Measurements from ENCODE around the gene OR5AC2. TPM values are rescaled to one million over a fixed set of nuclear protein-coding genes. Genes with fewer than 3 reads are reported as not detected.

OR5AC2 gene
- total RNA-seq, result not detected
- long read RNA-seq, result 0 reads

- intact Hi-C loops (cut with DNase I), result no loop called here
- no peak for DNase-seq (ENCODE audit: low spot score)
Measured at GRCh38 chr3:98086873-98087272, at the start of gene OR5AC2. Gene OR5AC2 (plus strand): TSS chr3:98087173. CDS start chr3:98087173, 0 bp downstream.

GRCh38 chr3:98038286-98038685, 48.7 kb upstream of the OR5AC2 start:
- DNase-seq (ENCODE audit: low spot score), result no peak
- intact Hi-C loops (cut with DNase I), result loop anchor here (2.0 kb wide), 1 partner anchor 293 kb away; no protein-coding TSS in a partner anchor

GRCh38 chr3:98038876-98039275, 48.1 kb upstream of the OR5AC2 start:
- DNase-seq (ENCODE audit: low spot score), result no peak
- intact Hi-C loops (cut with DNase I), result loop anchor here (2.0 kb wide), 1 partner anchor 292 kb away; no protein-coding TSS in a partner anchor

- intact Hi-C loops (cut with DNase I), result loop anchor here (2.0 kb wide), 1 partner anchor 291 kb away; no protein-coding TSS in a partner anchor
- DNase-seq (ENCODE audit: low spot score), result no peak
Measured at GRCh38 chr3:98039322-98040024, 47.5 kb upstream of the OR5AC2 start.

- intact Hi-C loops (cut with DNase I), result no loop called here
- DNase-seq (ENCODE audit: low spot score), result no peak
Measured at GRCh38 chr3:98041350-98041749, 45.6 kb upstream of the OR5AC2 start.

- DNase-seq (ENCODE audit: low spot score), result no peak
- intact Hi-C loops (cut with DNase I), result no loop called here
Measured at GRCh38 chr3:98048586-98048985, 38.4 kb upstream of the OR5AC2 start.

GRCh38 chr3:98049271-98049670, 37.7 kb upstream of the OR5AC2 start:
- DNase-seq (ENCODE audit: low spot score), result no peak
- intact Hi-C loops (cut with DNase I), result no loop called here

GRCh38 chr3:98056035-98056434, 30.9 kb upstream of the OR5AC2 start:
- DNase-seq (ENCODE audit: low spot score), result no peak
- intact Hi-C loops (cut with DNase I), result no loop called here

- intact Hi-C loops (cut with DNase I), result no loop called here
- DNase-seq (ENCODE audit: low spot score), result no peak
Measured at GRCh38 chr3:98057631-98058030, 29.3 kb upstream of the OR5AC2 start.

GRCh38 chr3:98058244-98058960, 28.6 kb upstream of the OR5AC2 start:
- no peak for DNase-seq (ENCODE audit: low spot score)
- intact Hi-C loops (cut with DNase I), result no loop called here

- intact Hi-C loops (cut with DNase I), result no loop called here
- no peak for DNase-seq (ENCODE audit: low spot score)
Measured at GRCh38 chr3:98068824-98069223, 18.1 kb upstream of the OR5AC2 start.

GRCh38 chr3:98070840-98071239, 16.1 kb upstream of the OR5AC2 start:
- no peak for DNase-seq (ENCODE audit: low spot score)
- intact Hi-C loops (cut with DNase I), result no loop called here

GRCh38 chr3:98073486-98073885, 13.5 kb upstream of the OR5AC2 start:
- intact Hi-C loops (cut with DNase I), result no loop called here
- no peak for DNase-seq (ENCODE audit: low spot score)

GRCh38 chr3:98095882-98096281, 8.9 kb downstream of the OR5AC2 start:
- DNase-seq (ENCODE audit: low spot score), result no peak
- intact Hi-C loops (cut with DNase I), result no loop called here

- intact Hi-C loops (cut with DNase I), result no loop called here
Measured at GRCh38 chr3:98099848-98100247, 12.9 kb downstream of the OR5AC2 start.

GRCh38 chr3:98108162-98108561, 21.2 kb downstream of the OR5AC2 start:
- intact Hi-C loops (cut with DNase I), result no loop called here
- DNase-seq (ENCODE audit: low spot score), result no peak

More at GRCh38 chr3:98099848-98100247, 12.9 kb downstream of the OR5AC2 start:
- DNase-seq (ENCODE audit: low spot score), result no peak

GRCh38 chr3:98109807-98110549, 23.0 kb downstream of the OR5AC2 start:
- DNase-seq (ENCODE audit: low spot score), result no peak
- intact Hi-C loops (cut with DNase I), result no loop called here

GRCh38 chr3:98110550-98110908, 23.6 kb downstream of the OR5AC2 start:
- DNase-seq (ENCODE audit: low spot score), result no peak
- intact Hi-C loops (cut with DNase I), result no loop called here

GRCh38 chr3:98114264-98114663, 27.3 kb downstream of the OR5AC2 start:
- no peak for DNase-seq (ENCODE audit: low spot score)
- intact Hi-C loops (cut with DNase I), result no loop called here

GRCh38 chr3:98115717-98116116, 28.7 kb downstream of the OR5AC2 start:
- intact Hi-C loops (cut with DNase I), result no loop called here
- DNase-seq (ENCODE audit: low spot score), result no peak

Data from cardiac septum (tissue), 1 donor.